ENCODE results near the gene SAMM50.

The SAMM50 gene

GRCh38 chr22:43917521-43917920 is 37.7 kb upstream of the SAMM50 start:
- H3K9me3 ChIP-seq = no peaks in the 10 kb centered on the region
- no peak overlapping the region for H3K4me3 ChIP-seq (ENCODE audit: low read depth in 1 of 2, low read length in 1 of 2)
- H3K4me1 ChIP-seq (ENCODE audit: control insufficient read depth in 1 of 2, insufficient read depth in 1 of 2, low read depth in 1 of 2, low read length in 1 of 2) = no peaks in the 10 kb centered on the region
- no peak overlapping the region for H3K27ac ChIP-seq
- no peaks in the 10 kb centered on the region for H3K36me3 ChIP-seq
- no peak for TF ChIP-seq CTCF (IDR thresholded peaks at IDR 0.05)
- peaks cover 46% of the 10 kb centered on the region for H3K27me3 ChIP-seq

- Histone ChIP-seq H3K4me3 (ENCODE audit: low read depth in 1 of 2, low read length in 1 of 2) (no peak overlapping the region), H3K4me1 (ENCODE audit: control insufficient read depth in 1 of 2, insufficient read depth in 1 of 2, low read depth in 1 of 2, low read length in 1 of 2) (peaks cover 4 to 12% of the 10 kb centered on the region in 2 experiments), H3K9me3 (no peaks in the 10 kb centered on the region), H3K27me3 (peaks cover 65% of the 10 kb centered on the region), H3K36me3 (no peaks in the 10 kb centered on the region), H3K27ac (no peak overlapping the region)
- TF ChIP-seq CTCF (IDR thresholded peaks at IDR 0.05) = no peak
These were observed 35.9 kb upstream of the SAMM50 start for GRCh38 chr22:43919106-43919973.

GRCh38 chr22:43921370-43921769 is 33.9 kb upstream of the SAMM50 start:
- no peak overlapping the region for H3K4me3 ChIP-seq (ENCODE audit: low read depth in 1 of 2, low read length in 1 of 2)
- H3K27ac ChIP-seq = no peak overlapping the region
- TF ChIP-seq CTCF (IDR thresholded peaks at IDR 0.05) = no peak
- H3K4me1 ChIP-seq (ENCODE audit: control insufficient read depth in 1 of 2, insufficient read depth in 1 of 2, low read depth in 1 of 2, low read length in 1 of 2) = peaks cover 4 to 12% of the 10 kb centered on the region in 2 experiments
- peaks cover 78% of the 10 kb centered on the region for H3K27me3 ChIP-seq
- H3K9me3 ChIP-seq = no peaks in the 10 kb centered on the region
- H3K36me3 ChIP-seq = no peaks in the 10 kb centered on the region

- Histone ChIP-seq H3K36me3 (no peaks in the 10 kb centered on the region), H3K4me3 (ENCODE audit: low read depth in 1 of 2, low read length in 1 of 2) (no peak overlapping the region), H3K4me1 (ENCODE audit: control insufficient read depth in 1 of 2, insufficient read depth in 1 of 2, low read depth in 1 of 2, low read length in 1 of 2) (peaks cover 4 to 12% of the 10 kb centered on the region in 2 experiments), H3K9me3 (no peaks in the 10 kb centered on the region), H3K27ac (no peak overlapping the region), H3K27me3 (peaks cover 80% of the 10 kb centered on the region)
- no peak for TF ChIP-seq CTCF (IDR thresholded peaks at IDR 0.05)
These were observed 33.1 kb upstream of the SAMM50 start for GRCh38 chr22:43922123-43922522.

- TF ChIP-seq CTCF (IDR thresholded peaks at IDR 0.05) = no peak
- H3K27me3 ChIP-seq = peaks cover 87% of the 10 kb centered on the region
- peaks cover 4 to 12% of the 10 kb centered on the region in 2 experiments for H3K4me1 ChIP-seq (ENCODE audit: control insufficient read depth in 1 of 2, insufficient read depth in 1 of 2, low read depth in 1 of 2, low read length in 1 of 2)
- H3K4me3 ChIP-seq (ENCODE audit: low read depth in 1 of 2, low read length in 1 of 2) = peak overlapping the region in 1 of 2 experiments; percentile 55
- H3K27ac ChIP-seq = no peak overlapping the region
- H3K9me3 ChIP-seq = no peaks in the 10 kb centered on the region
- no peaks in the 10 kb centered on the region for H3K36me3 ChIP-seq
These were observed 32.1 kb upstream of the SAMM50 start for GRCh38 chr22:43923191-43923590.

All from neutrophil (primary cell).